ENCODE data around the gene B9D1.
A peak's percentile ranks its signal among the peaks of the same experiment; 100 is the strongest.

The B9D1 gene

GRCh38 chr17:19362277-19363113 lies at the start of gene B9D1:
Gene B9D1, minus strand, starts transcription at chr17:19362723. Its CDS starts 154 bp downstream, at chr17:19362569.
- peak; percentile 68 to 99 (median 92) for DNase-seq

DNA sequence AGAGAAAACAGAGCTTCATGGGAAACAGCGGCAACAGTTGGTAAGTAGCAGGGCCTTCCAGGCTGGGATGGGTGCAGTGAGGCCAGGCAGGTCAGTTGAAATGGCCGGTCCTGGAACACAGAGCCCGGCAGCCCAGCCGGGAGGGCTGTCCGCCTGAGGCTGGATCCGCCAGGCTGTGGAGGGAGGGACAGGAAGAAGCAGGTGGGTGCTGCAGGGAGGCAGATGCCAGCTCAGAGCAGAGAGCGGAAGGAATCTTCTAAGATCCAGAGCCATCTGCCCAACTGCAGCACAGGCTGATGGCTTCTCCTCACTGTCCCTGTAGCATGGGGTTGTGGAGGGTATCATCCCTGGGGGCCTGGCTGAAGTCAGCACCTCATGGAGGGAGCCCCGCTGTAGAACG lies 49.1 kb upstream of the B9D1 start:
- DNase-seq = peak in 10 of 51 donors; percentile 7 to 55 (median 18)

GRCh38 chr17:19410875-19411620 lies 48.5 kb upstream of the B9D1 start, which contains the start of gene RNF112:
Gene RNF112, plus strand, starts transcription at chr17:19411232. Its CDS starts 177 bp downstream, at chr17:19411409.
- peak in 37 of 51 donors; percentile 18 to 74 (median 48) for DNase-seq

- no peak for DNase-seq
Measured at GRCh38 chr17:19410091-19410490, 47.6 kb upstream of the B9D1 start.

DNA sequence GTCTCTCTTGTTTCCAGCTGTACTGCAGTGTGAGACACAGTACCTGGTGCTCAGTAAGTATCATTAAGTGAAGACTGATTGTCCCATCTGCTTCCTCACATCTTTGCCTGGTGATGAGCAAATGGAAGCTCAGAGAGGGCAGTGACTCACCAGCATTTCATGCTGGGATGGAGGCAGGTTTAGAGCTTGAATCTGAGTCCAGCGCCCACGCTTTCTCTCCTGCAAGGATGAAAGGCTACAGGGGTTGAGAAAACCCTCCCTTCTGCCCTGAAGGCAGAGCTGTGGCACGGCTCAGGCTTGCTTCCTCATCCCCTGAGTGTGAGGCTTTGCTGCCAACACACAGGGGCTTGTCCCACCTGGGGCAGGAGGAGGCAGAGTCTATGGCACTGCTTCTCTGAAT lies 47.0 kb upstream of the B9D1 start:
- DNase-seq = peak in 3 of 51 donors; percentile 27 to 55 (median 51)

DNA sequence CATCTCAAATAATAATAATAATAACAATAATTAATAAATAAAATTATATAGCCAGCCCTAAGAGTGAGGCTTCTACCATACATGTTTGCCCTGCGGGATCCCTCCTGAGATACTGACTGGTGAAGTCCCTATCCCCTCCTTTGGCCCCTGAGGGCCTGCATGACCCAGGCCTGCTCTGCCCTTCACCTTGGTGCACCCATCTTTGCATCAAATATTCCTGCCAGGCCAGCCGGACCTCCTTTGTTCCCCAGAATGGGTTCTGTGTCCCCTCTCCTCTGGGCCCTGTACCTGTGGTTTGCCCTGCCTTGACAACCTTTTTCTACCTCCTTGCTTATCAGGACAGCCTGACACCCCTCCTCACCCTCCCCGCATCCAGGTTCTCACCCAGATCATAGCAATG lies 46.5 kb upstream of the B9D1 start:
- DNase-seq = no peak

DNA sequence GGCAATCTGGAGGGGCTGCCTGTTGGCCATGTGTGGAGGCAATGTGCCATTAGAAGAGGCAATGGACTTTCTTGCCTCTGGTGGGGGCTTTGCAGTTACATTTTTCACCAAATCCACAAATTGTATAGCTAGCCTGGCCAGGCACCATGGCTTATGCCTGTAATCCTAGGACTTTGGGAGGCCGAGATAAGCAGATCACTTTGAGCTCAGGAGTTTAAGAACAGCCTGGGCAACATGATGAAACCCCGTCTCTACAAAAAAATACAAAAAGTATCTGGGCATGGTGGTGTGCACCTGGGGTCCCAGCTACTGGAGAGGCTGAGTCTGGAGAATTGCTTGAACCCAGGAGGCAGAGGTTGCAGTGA lies 45.8 kb upstream of the B9D1 start:
- DNase-seq = no peak

- DNase-seq = no peak
Measured at GRCh38 chr17:19407601-19408345, 45.2 kb upstream of the B9D1 start.

DNA sequence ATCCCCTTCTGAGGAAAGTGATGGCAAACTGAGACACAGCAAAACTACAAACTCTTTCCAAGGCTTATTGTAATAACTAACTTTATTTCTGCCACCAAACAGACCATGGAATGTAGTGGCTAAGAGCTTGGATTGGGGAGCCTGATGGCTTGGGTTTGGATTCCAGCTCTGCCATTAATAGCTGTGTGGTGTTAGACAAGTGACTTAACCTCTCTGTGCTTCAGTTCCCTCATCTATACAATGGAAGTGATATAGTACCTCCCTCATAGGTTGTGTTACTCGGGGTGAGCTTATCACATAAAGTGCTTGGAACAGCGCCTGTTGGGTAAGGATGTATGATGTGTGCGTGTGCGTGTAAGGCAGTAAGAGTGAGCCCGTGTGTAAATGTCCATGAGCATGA lies 42.6 kb upstream of the B9D1 start:
- no peak for DNase-seq

- no peak for DNase-seq
Measured at GRCh38 chr17:19404264-19404663, 41.7 kb upstream of the B9D1 start.

- DNase-seq = no peak
Measured at GRCh38 chr17:19403021-19403420, 40.5 kb upstream of the B9D1 start.

- DNase-seq = no peak
Measured at GRCh38 chr17:19402171-19402570, 39.6 kb upstream of the B9D1 start.

DNA sequence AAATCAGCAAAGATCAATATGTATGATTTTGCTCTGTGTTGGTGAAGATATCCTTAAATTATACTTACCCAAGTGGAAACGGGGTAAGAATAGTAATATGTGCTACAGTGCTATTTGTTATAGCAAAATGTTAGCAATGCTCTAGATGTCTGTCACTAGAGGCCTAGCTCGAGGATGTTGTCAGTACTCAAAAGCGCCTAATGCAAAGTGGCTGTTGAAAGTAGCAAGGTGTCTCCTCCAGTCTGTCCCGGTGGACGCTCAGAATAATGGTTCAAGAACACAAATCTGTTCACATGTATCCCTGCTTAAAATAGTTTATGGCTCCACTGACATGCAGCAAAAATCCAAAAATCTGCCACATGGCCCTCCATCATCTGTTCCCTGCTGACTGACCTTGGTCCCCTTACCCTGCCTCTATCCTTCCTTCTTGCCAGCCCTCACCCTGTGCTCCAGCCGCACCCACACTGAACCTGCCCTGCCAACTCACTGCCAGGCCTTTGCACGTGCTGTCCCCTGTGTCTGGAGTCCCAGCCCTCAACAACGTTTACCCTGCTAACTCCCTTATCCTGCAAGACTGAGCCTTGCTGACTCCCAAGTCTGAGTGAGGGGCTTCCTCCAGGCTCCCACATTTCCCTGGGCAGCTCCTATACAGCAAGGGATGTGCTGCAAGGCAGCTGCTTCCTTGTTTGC lies 38.9 kb upstream of the B9D1 start:
- DNase-seq = no peak

DNA sequence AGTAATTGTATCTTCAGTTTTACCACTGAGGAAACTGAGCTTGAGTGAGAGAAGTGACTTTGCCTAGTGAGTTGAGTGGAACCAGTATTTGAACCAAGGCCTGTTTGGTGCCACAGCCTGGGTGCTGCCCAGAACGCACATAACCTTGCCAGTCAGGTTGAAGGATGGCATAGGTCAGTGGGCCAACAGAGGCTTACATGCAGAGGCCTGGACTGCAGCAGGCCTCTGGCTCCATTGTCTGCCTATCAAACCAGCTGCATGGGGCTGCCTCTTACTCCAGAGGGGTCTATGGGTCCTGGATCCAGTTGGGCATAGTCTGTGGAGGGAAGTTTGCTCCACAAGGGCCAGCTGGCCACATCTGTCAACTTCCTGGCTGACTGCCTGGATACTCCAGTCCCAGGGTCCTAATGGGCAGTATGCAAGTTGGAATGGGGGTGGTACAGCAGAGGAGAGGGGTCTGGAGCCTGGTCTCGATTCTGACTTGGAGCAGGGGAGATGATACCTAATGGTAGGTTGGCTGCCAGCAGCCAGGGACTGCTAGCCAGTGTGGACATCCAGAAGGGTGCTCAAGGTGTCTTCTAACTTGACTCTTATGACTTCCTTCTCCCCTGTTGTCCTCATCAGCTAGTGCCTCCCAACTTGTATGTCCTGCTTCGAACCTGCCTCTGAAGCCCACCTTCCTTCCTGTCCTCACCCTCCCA lies 37.4 kb upstream of the B9D1 start:
- DNase-seq = no peak

GRCh38 chr17:19398301-19399181 lies 36.0 kb upstream of the B9D1 start:
- no peak for DNase-seq

GRCh38 chr17:19397556-19398041 lies 35.1 kb upstream of the B9D1 start:
- DNase-seq = no peak

- no peak for DNase-seq
Measured at GRCh38 chr17:19392303-19392702, 29.8 kb upstream of the B9D1 start.

DNA sequence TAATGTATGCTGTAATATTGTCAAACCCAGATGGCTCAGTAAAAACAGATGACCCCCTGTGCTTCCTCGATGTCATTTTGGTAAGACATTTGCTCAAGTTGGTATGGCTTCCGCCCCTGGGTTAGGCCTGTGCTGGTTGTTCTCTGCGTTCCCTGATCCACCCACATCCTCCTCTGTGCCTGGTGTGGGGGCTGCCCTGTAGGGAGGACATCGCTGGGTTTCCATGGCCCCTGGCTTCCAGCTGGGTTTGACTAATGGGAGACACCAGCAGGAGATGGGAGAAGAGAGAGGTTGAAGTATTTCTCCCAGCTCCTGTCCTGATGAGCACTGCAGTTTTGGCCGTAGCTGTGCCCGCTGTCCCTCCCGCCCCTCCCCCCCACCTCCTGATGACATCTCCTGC lies 28.9 kb upstream of the B9D1 start:
- DNase-seq = no peak

DNA sequence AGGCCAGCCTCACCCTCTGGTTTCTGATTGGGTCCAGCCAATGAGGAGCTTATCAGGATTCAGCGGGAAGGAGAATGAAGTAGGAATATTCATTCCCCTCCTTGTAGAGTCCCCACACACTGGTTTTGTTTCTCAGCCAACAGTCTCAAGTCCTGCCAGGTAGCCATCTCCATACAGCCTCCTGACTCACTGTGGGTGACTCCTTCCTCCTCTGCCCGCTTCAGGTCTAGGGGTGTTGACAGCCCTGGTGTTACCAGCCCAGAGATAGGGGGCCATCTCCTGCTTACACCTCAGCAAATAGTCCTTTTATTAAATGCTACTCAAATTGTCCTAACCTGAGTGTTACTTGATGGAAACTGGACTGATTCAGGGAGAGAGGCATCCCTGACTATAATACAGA lies 28.4 kb upstream of the B9D1 start:
- DNase-seq = no peak

Measured in hypothalamus (tissue), 51 donors.